Loucy (cell line): ENCODE measurements around the gene ADCY5.

ENCODE experiments used
- CTCF ChIP-seq: fragments of 200-600 bp; sonication (generic); conservative IDR thresholded peaks from 2 replicates; pipeline ENCODE4 v1.5.1; 2014; ENCODE audit warnings: mild to moderate bottlenecking, antibody characterized with exemption, low read length
- EZH2phosphoT487 ChIP-seq: fragments of 200-600 bp; IDR thresholded peaks from 2 replicates; pipeline ENCODE4 v1.6.1; 2018; ENCODE audit warnings: antibody characterized with exemption, mild to moderate bottlenecking, moderate library complexity, borderline replicate concordance

GRCh38 chr3:123405021-123405420 is 43.9 kb downstream of the ADCY5 start:
- TF ChIP-seq CTCF, result no peak
- no peak for TF ChIP-seq EZH2phosphoT487
